Measurements from ENCODE around the gene THBS2. TPM values are rescaled to one million over a fixed set of nuclear protein-coding genes. Genes with fewer than 3 reads are reported as not detected.
"Not testable (repeated sequence)": the region's sequence is repeated elsewhere in the genome, so short reads cannot be mapped to it uniquely, and the experiment has no call there.

The THBS2 gene
- polyA plus RNA-seq (2013, experiment 1 of 2) = 9.5 TPM
- 10.1 TPM for polyA plus RNA-seq (2013, experiment 2 of 2)

DNA sequence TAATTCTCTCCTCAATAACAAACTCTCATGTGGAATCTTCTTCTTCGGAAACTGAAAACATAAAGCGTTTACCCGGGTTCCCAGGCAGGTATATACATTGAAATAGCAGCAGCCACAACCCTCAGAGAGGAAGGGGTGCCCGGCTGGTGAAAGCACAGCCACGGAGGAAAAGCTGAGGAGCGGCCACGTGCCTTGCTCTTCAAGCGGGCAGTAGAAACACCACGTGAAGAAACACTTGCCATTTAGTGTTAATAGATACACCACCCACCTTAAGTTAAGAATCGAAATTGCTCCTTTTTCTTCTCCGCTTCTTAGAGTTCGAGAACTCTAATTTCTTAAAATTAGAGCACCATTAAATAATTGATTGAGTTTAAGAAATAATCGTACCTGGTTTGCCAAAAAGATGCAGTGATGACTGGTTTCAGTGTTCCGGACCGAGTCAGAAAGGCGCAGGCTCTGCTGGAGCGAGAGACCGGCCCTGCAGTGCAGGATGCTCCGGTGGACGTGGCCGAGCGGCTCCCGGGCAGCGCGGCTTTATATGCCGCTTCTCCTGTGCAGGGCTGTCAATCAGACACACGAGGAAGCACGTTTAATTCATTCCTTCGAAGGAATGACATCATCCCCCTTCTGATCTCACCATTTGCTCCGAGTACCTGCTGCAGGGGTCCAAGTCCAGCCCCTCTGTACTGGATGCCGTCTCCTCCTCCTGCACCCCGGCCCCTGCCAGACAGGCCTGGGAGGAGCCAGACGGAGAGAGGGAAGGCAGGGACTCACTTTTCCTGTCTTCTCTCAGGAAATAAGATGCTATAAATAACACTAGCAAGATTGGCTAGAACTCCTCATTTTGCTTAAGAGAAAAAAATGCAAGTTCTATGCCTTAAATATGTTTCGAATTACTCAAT is at the start of gene THBS2:
THBS2 (minus strand) TSS at position 510 of the 902 bp plus-strand sequence. CDS start 3,062 bp downstream, outside the sequence.
- no peak within 1 kb of the TSS for H3K56ac ChIP-seq (ENCODE audit: low read length)
- no peak within 1 kb of the TSS for H4K8ac ChIP-seq (ENCODE audit: low read depth, low read length)
- H3K23ac ChIP-seq (ENCODE audit: low read length) = no peak within 1 kb of the TSS
- no peak within 1 kb of the TSS for H3K4ac ChIP-seq (ENCODE audit: low read depth, low read length)
- no peak within 1 kb of the TSS for H3K18ac ChIP-seq (ENCODE audit: low read length)
- no peak within 1 kb of the TSS for H3K27ac ChIP-seq (ENCODE audit: low read depth, low read length)
- peaks cover 2% of the 10 kb centered on the region for H3K27me3 ChIP-seq (ENCODE audit: insufficient read depth, low read length, poor library complexity)
- no peak within 1 kb of the TSS for H2BK120ac ChIP-seq (ENCODE audit: low read depth, low read length)
- H2AK5ac ChIP-seq (ENCODE audit: low read length) = no peak within 1 kb of the TSS
- DNase-seq = peak; percentile 35
- H3K9ac ChIP-seq (ENCODE audit: low read length) = no peak within 1 kb of the TSS
- H3K4me3 ChIP-seq (ENCODE audit: low read length) = no peak within 1 kb of the TSS
- no peak within 1 kb of the TSS for H2BK15ac ChIP-seq (replicated peaks; ENCODE audit: low read depth)
- H3K79me2 ChIP-seq (ENCODE audit: control insufficient read depth, insufficient read depth, low read length) = no peaks in the 10 kb centered on the region
- H3K4me2 ChIP-seq (ENCODE audit: low read length) = peak within 1 kb of the TSS; percentile 60
- peaks cover 8% of the 10 kb centered on the region for H3K4me1 ChIP-seq (ENCODE audit: control insufficient read depth, low read depth, low read length)
- H3K36me3 ChIP-seq (ENCODE audit: control insufficient read depth, insufficient read depth, low read length) = no peaks in the 10 kb centered on the region
- no CpG with 5 or more reads among the region's 34 CpGs for whole genome bisulfite sequencing (ENCODE audit: extremely low coverage, insufficient coverage, low lambda C conversion rate)
- no peak within 1 kb of the TSS for H4K5ac ChIP-seq (ENCODE audit: low read length)
- no peak within 1 kb of the TSS for H2BK5ac ChIP-seq (ENCODE audit: low read length)
- H3K79me1 ChIP-seq (ENCODE audit: low read length) = no peaks in the 10 kb centered on the region

DNA sequence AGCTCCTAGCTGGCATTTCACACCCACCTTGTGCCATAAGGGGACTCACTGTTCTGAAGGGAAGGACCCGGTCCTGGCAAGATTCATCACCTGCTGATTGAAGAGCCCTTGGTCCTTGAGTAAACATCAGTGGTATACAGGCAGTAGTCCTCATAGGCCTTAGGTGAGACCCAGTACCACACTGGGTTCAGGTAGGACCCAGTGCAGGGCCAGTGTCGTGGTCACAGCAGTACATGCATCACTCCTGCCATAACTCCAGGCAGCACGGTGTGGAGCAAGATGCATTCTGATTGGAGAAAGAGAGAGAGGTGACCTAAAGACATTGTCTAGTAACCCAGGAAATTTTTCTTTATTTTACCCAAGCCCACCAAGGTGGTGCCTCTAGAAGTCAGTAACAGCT is 49.1 kb upstream of the THBS2 start:
- Histone ChIP-seq H3K79me1 (ENCODE audit: low read length) (no peaks in the 10 kb centered on the region), H2BK5ac (ENCODE audit: low read length) (no peak overlapping the region), H3K4me3 (ENCODE audit: low read length) (no peak overlapping the region), H3K18ac (ENCODE audit: low read length) (no peak overlapping the region), H3K4me1 (ENCODE audit: control insufficient read depth, low read depth, low read length) (no peaks in the 10 kb centered on the region), H3K56ac (ENCODE audit: low read length) (no peak overlapping the region), H2BK15ac (replicated peaks; ENCODE audit: low read depth) (no peak overlapping the region), H4K5ac (ENCODE audit: low read length) (no peak overlapping the region), H3K23ac (ENCODE audit: low read length) (no peak overlapping the region), H3K27ac (ENCODE audit: low read depth, low read length) (no peak overlapping the region), H3K36me3 (ENCODE audit: control insufficient read depth, insufficient read depth, low read length) (no peaks in the 10 kb centered on the region), H3K27me3 (ENCODE audit: insufficient read depth, low read length, poor library complexity) (no peaks in the 10 kb centered on the region), H2AK5ac (ENCODE audit: low read length) (no peak overlapping the region), H3K9ac (ENCODE audit: low read length) (no peak overlapping the region), H4K8ac (ENCODE audit: low read depth, low read length) (no peak overlapping the region), H2BK120ac (ENCODE audit: low read depth, low read length) (no peak overlapping the region), H3K4ac (ENCODE audit: low read depth, low read length) (no peak overlapping the region), H3K4me2 (ENCODE audit: low read length) (no peak overlapping the region), H3K79me2 (ENCODE audit: control insufficient read depth, insufficient read depth, low read length) (no peaks in the 10 kb centered on the region)
- no peak for DNase-seq
- no CpG with 5 or more reads among the region's 3 CpGs for WGBS (ENCODE audit: extremely low coverage, insufficient coverage, low lambda C conversion rate)

DNA sequence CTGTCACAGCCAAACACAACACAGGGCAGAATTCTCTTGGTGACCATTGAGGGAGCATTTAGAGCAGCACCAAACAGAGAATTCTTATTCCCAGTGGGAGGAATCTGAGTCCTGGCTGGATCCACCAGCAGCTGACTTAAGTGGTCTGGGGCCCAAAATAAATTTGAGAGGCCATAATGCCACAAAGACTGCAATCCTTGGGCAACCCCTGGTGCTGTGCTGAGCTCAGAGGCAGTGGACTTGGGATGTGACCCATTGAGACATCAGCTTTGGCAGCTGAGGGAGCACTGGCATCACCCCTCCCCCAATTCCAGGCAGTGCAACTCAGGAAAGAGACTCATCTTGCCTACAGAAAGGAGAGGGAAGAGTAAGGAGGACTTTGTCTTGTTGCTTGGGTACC is 48.6 kb upstream of the THBS2 start:
- H3K36me3 ChIP-seq (ENCODE audit: control insufficient read depth, insufficient read depth, low read length) = no peaks in the 10 kb centered on the region
- no peaks in the 10 kb centered on the region for H3K79me1 ChIP-seq (ENCODE audit: low read length)
- no peaks in the 10 kb centered on the region for H3K79me2 ChIP-seq (ENCODE audit: control insufficient read depth, insufficient read depth, low read length)
- no peak overlapping the region for H4K5ac ChIP-seq (ENCODE audit: low read length)
- H3K27me3 ChIP-seq (ENCODE audit: insufficient read depth, low read length, poor library complexity) = no peaks in the 10 kb centered on the region
- no peak overlapping the region for H3K4me3 ChIP-seq (ENCODE audit: low read length)
- H2BK5ac ChIP-seq (ENCODE audit: low read length) = no peak overlapping the region
- no peak overlapping the region for H3K56ac ChIP-seq (ENCODE audit: low read length)
- no peak overlapping the region for H3K23ac ChIP-seq (ENCODE audit: low read length)
- DNase-seq = no peak
- H3K9ac ChIP-seq (ENCODE audit: low read length) = no peak overlapping the region
- H2BK15ac ChIP-seq (replicated peaks; ENCODE audit: low read depth) = no peak overlapping the region
- no peak overlapping the region for H3K18ac ChIP-seq (ENCODE audit: low read length)
- no peak overlapping the region for H3K4ac ChIP-seq (ENCODE audit: low read depth, low read length)
- H2AK5ac ChIP-seq (ENCODE audit: low read length) = no peak overlapping the region
- no peak overlapping the region for H3K4me2 ChIP-seq (ENCODE audit: low read length)
- no peak overlapping the region for H2BK120ac ChIP-seq (ENCODE audit: low read depth, low read length)
- H4K8ac ChIP-seq (ENCODE audit: low read depth, low read length) = no peak overlapping the region
- no peak overlapping the region for H3K27ac ChIP-seq (ENCODE audit: low read depth, low read length)
- H3K4me1 ChIP-seq (ENCODE audit: control insufficient read depth, low read depth, low read length) = no peaks in the 10 kb centered on the region

DNA sequence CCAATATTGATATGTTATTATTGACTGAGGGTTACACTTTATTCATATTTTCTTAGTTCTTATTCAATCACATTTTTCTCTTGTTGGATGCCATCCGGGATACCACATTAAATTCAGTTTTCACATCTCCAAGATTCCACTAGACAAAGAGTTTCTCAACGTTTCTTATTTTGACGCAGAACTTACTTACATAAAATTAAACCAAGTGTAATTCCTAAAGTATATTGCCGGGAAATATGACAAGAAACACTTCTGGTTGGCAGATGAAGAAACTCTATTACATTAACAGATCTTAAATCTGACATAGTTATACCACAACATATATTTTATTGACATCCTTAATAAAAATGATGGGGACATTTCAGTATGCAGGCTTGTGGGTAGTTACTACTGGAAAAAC is 47.3 kb upstream of the THBS2 start:
- Histone ChIP-seq H4K8ac (ENCODE audit: low read depth, low read length) (no peak overlapping the region), H3K18ac (ENCODE audit: low read length) (no peak overlapping the region), H3K56ac (ENCODE audit: low read length) (no peak overlapping the region), H3K36me3 (ENCODE audit: control insufficient read depth, insufficient read depth, low read length) (no peaks in the 10 kb centered on the region), H2BK15ac (replicated peaks; ENCODE audit: low read depth) (no peak overlapping the region), H3K4me2 (ENCODE audit: low read length) (no peak overlapping the region), H3K4me1 (ENCODE audit: control insufficient read depth, low read depth, low read length) (no peaks in the 10 kb centered on the region), H3K4me3 (ENCODE audit: low read length) (no peak overlapping the region), H3K27ac (ENCODE audit: low read depth, low read length) (no peak overlapping the region), H3K79me2 (ENCODE audit: control insufficient read depth, insufficient read depth, low read length) (no peaks in the 10 kb centered on the region), H2AK5ac (ENCODE audit: low read length) (no peak overlapping the region), H2BK5ac (ENCODE audit: low read length) (no peak overlapping the region), H2BK120ac (ENCODE audit: low read depth, low read length) (no peak overlapping the region), H3K23ac (ENCODE audit: low read length) (no peak overlapping the region), H3K27me3 (ENCODE audit: insufficient read depth, low read length, poor library complexity) (no peaks in the 10 kb centered on the region), H3K79me1 (ENCODE audit: low read length) (no peaks in the 10 kb centered on the region), H3K9ac (ENCODE audit: low read length) (no peak overlapping the region), H4K5ac (ENCODE audit: low read length) (no peak overlapping the region), H3K4ac (ENCODE audit: low read depth, low read length) (no peak overlapping the region)
- DNase-seq = no peak
- no CpG with 5 or more reads among the region's 4 CpGs for WGBS (ENCODE audit: extremely low coverage, insufficient coverage, low lambda C conversion rate)

DNA sequence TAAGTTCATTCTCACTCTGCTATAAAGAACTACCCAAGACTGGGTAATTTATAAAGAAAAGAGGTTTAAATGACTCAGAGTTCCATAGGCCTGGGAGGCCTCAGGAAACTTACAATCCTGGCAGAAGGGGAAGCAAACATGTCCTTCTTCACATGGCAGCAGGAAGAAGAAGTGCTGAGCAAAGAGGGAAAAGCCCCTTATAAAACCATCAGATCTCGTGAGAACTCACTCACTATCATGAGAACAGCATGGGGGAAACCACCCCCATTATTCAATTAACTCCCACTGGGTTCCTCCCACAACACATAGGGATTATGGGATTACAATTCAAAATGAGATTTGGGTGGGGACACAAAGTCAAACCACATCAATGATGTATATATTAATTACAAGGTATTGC is 45.0 kb upstream of the THBS2 start:
- not testable (repeated sequence) for H2BK120ac ChIP-seq (ENCODE audit: low read depth, low read length); H3K79me1 ChIP-seq (ENCODE audit: low read length)
- WGBS (ENCODE audit: extremely low coverage, insufficient coverage, low lambda C conversion rate) = no CpG with 5 or more reads among the region's 1 CpG

DNA sequence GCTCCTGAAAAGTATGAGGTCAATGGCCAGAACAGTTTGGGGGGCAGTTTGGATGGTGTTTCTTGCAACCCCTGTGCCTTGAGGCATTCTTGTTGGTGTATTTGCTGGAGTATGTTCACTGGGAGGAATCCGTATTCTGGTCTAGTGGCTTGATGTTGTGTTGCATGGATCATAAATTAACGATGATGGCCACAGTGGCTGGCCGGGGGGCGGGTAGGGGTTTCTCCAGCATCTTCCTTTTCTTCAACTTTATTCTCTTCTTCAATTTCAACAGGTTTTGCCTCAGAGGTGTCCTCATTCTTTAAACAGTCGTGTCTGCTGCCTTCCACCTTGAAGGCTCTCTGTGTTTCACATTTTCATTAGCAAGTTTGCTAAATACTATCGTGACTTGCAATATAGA is 43.0 kb upstream of the THBS2 start:
- H2BK120ac ChIP-seq (ENCODE audit: low read depth, low read length) = no peak overlapping the region
- H3K79me1 ChIP-seq (ENCODE audit: low read length) = no peaks in the 10 kb centered on the region
- WGBS (ENCODE audit: extremely low coverage, insufficient coverage, low lambda C conversion rate) = no CpG with 5 or more reads among the region's 6 CpGs
- no peak overlapping the region for H2BK5ac ChIP-seq (ENCODE audit: low read length)
- H2AK5ac ChIP-seq (ENCODE audit: low read length) = no peak overlapping the region
- H3K23ac ChIP-seq (ENCODE audit: low read length) = no peak overlapping the region
- no peak overlapping the region for H4K5ac ChIP-seq (ENCODE audit: low read length)
- H3K79me2 ChIP-seq (ENCODE audit: control insufficient read depth, insufficient read depth, low read length) = no peaks in the 10 kb centered on the region
- no peak overlapping the region for H3K9ac ChIP-seq (ENCODE audit: low read length)
- no peak overlapping the region for H4K8ac ChIP-seq (ENCODE audit: low read depth, low read length)
- H3K56ac ChIP-seq (ENCODE audit: low read length) = no peak overlapping the region
- H3K4ac ChIP-seq (ENCODE audit: low read depth, low read length) = no peak overlapping the region
- DNase-seq = no peak
- no peak overlapping the region for H3K18ac ChIP-seq (ENCODE audit: low read length)
- H2BK15ac ChIP-seq (replicated peaks; ENCODE audit: low read depth) = no peak overlapping the region
- H3K4me1 ChIP-seq (ENCODE audit: control insufficient read depth, low read depth, low read length) = no peaks in the 10 kb centered on the region
- no peak overlapping the region for H3K4me2 ChIP-seq (ENCODE audit: low read length)
- no peak overlapping the region for H3K27ac ChIP-seq (ENCODE audit: low read depth, low read length)
- H3K27me3 ChIP-seq (ENCODE audit: insufficient read depth, low read length, poor library complexity) = no peaks in the 10 kb centered on the region
- no peaks in the 10 kb centered on the region for H3K36me3 ChIP-seq (ENCODE audit: control insufficient read depth, insufficient read depth, low read length)
- H3K4me3 ChIP-seq (ENCODE audit: low read length) = no peak overlapping the region

More for the DNA sequence above, 45.0 kb upstream of the THBS2 start:
- H4K5ac ChIP-seq (ENCODE audit: low read length); H4K8ac ChIP-seq (ENCODE audit: low read depth, low read length); H2BK5ac ChIP-seq (ENCODE audit: low read length); H2AK5ac ChIP-seq (ENCODE audit: low read length); H3K36me3 ChIP-seq (ENCODE audit: control insufficient read depth, insufficient read depth, low read length); H2BK15ac ChIP-seq (replicated peaks; ENCODE audit: low read depth); DNase-seq; H3K4me2 ChIP-seq (ENCODE audit: low read length); H3K4me3 ChIP-seq (ENCODE audit: low read length); H3K27ac ChIP-seq (ENCODE audit: low read depth, low read length); H3K4me1 ChIP-seq (ENCODE audit: control insufficient read depth, low read depth, low read length); H3K4ac ChIP-seq (ENCODE audit: low read depth, low read length); H3K56ac ChIP-seq (ENCODE audit: low read length); H3K79me2 ChIP-seq (ENCODE audit: control insufficient read depth, insufficient read depth, low read length); H3K9ac ChIP-seq (ENCODE audit: low read length); H3K23ac ChIP-seq (ENCODE audit: low read length); H3K27me3 ChIP-seq (ENCODE audit: insufficient read depth, low read length, poor library complexity); H3K18ac ChIP-seq (ENCODE audit: low read length): not testable (repeated sequence)

All from mesendoderm (in vitro differentiated cells).